HG03558 (cell line): ENCODE results near the gene LRMDA.
"Not testable (repeated sequence)": the region's sequence is repeated elsewhere in the genome, so short reads cannot be mapped to it uniquely, and the experiment has no call there.

Experiments
- ATAC-seq: cut with Tn5 transposase; IDR thresholded peaks from one replicate; pipeline ENCODE4 v1.9.1; 2021; ENCODE audit warnings: moderate number of reproducible peaks; ENCODE audit not compliant: unreplicated experiment; ENCODE audit errors: extremely low read depth

LRMDA gene

GRCh38 chr10:75750093-75750875, 318.9 kb downstream of the LRMDA start:
- ATAC-seq, result not testable (repeated sequence)

GRCh38 chr10:75751232-75751631, 319.8 kb downstream of the LRMDA start:
- no peak for ATAC-seq

GRCh38 chr10:75753621-75754020, 322.2 kb downstream of the LRMDA start:
- ATAC-seq, result no peak

- ATAC-seq, result no peak
These were observed 322.8 kb downstream of the LRMDA start for GRCh38 chr10:75754096-75754831.

GRCh38 chr10:75755528-75755927, 324.1 kb downstream of the LRMDA start:
- ATAC-seq, result no peak

GRCh38 chr10:75761289-75761688, 329.9 kb downstream of the LRMDA start:
- ATAC-seq, result no peak

GRCh38 chr10:75762431-75762802, 331.0 kb downstream of the LRMDA start:
- ATAC-seq, result no peak

- ATAC-seq, result no peak
These were observed 332.2 kb downstream of the LRMDA start for GRCh38 chr10:75763652-75764051.

GRCh38 chr10:75764974-75765788, 333.8 kb downstream of the LRMDA start:
- no peak for ATAC-seq

- ATAC-seq, result no peak
These were observed 334.3 kb downstream of the LRMDA start for GRCh38 chr10:75765789-75766096.

- no peak for ATAC-seq
These were observed 334.7 kb downstream of the LRMDA start for GRCh38 chr10:75766106-75766505.

- ATAC-seq, result not testable (repeated sequence)
These were observed 335.3 kb downstream of the LRMDA start for GRCh38 chr10:75766752-75767151.

- no peak for ATAC-seq
These were observed 339.2 kb downstream of the LRMDA start for GRCh38 chr10:75770626-75771081.

- ATAC-seq, result no peak
These were observed 340.2 kb downstream of the LRMDA start for GRCh38 chr10:75771606-75772005.

- peak; percentile 70 for ATAC-seq
These were observed 340.9 kb downstream of the LRMDA start for GRCh38 chr10:75772153-75772887.

- no peak for ATAC-seq
These were observed 341.9 kb downstream of the LRMDA start for GRCh38 chr10:75773231-75773780.

GRCh38 chr10:75773813-75774782, 342.7 kb downstream of the LRMDA start:
- no peak for ATAC-seq

GRCh38 chr10:75774783-75775490, 343.5 kb downstream of the LRMDA start:
- no peak for ATAC-seq
